Measurements from ENCODE around the gene TOR1AIP1.

Gene TOR1AIP1

DNA sequence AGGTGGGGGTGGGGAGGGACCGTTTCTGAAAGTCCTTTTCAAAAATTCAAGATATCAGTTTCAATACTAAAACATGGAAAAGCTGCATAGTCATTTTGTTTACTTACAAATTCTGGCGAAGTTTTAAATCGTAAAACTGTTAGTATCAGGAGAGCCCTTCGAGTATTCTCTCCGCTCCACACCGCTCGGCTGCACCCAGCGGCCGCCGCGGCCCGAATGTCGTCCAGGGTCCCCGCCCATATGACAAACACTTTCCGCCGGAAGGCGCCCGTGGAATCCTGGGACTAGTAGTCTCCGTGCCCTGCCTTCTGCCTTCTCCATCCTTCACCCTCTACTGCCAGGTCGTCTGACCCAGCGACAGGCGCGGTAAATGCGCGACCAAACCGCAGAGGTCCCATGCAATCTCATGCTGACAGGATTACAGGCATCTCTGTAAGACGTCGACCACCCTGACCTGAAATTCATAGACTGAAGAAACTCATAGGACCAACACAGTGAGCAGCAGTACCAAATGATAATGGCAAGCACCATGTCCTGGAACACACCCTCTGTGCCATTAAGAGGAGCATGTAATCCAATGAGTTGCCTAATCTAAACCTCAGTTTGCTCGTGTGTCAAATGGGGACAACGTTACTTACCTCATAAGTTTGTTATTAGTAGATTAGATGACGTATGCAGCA is 4.4 kb upstream of the TOR1AIP1 start, which contains the start of gene TOR1AIP2:
TOR1AIP2 (minus strand) TSS at position 218 of the 680 bp plus-strand sequence. CDS start 25,138 bp downstream, outside the sequence.
- peak within 1 kb of the TSS; percentile 81 to 93 (median 91) for H3K27ac Mint-ChIP-seq
- H3K4me3 Mint-ChIP-seq = peak within 1 kb of the TSS; percentile 94
- peaks cover 24% of the 10 kb centered on the region for H3K36me3 Mint-ChIP-seq (ENCODE audit: low read depth)
- TF ChIP-seq, protein P1, sequence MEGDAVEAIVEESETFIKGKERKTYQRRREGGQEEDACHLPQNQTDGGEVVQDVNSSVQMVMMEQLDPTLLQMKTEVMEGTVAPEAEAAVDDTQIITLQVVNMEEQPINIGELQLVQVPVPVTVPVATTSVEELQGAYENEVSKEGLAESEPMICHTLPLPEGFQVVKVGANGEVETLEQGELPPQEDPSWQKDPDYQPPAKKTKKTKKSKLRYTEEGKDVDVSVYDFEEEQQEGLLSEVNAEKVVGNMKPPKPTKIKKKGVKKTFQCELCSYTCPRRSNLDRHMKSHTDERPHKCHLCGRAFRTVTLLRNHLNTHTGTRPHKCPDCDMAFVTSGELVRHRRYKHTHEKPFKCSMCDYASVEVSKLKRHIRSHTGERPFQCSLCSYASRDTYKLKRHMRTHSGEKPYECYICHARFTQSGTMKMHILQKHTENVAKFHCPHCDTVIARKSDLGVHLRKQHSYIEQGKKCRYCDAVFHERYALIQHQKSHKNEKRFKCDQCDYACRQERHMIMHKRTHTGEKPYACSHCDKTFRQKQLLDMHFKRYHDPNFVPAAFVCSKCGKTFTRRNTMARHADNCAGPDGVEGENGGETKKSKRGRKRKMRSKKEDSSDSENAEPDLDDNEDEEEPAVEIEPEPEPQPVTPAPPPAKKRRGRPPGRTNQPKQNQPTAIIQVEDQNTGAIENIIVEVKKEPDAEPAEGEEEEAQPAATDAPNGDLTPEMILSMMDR (IDR thresholded peaks at IDR 0.05; ENCODE audit: unreplicated experiment in 3 of 3) = no peak
- peaks cover 59% of the 10 kb centered on the region for H3K4me1 Mint-ChIP-seq
- no peaks in the 10 kb centered on the region for H3K27me3 Mint-ChIP-seq (ENCODE audit: low read depth)
- H3K9me3 Mint-ChIP-seq = no peaks in the 10 kb centered on the region

DNA sequence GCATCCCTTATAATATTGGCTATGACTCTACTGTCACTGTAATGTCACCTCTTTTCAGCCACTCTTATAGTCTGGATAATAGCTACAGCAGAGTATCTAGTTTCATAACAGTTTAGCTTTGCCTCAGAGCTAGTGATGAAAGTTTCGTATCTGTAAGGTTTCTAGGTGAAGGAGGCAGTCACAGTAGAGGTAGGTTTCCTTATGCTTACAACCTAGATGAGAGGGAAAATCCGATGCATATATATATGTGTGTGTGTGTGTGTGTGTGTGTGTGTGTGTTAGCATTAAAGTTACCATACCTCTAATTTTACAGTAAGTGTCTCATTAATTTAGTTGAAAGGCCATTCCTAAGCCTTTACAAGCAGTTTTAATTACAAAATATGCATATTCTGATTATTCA is 2.3 kb upstream of the TOR1AIP1 start:
- H3K9me3 Mint-ChIP-seq = no peaks in the 10 kb centered on the region
- H3K4me3 Mint-ChIP-seq = peak overlapping the region; percentile 26 to 82 (median 42)
- H3K36me3 Mint-ChIP-seq (ENCODE audit: low read depth) = peaks cover 11% of the 10 kb centered on the region
- peak overlapping the region; percentile 49 to 95 (median 89) for H3K27ac Mint-ChIP-seq
- H3K4me1 Mint-ChIP-seq = peaks cover 64% of the 10 kb centered on the region
- TF ChIP-seq, protein P1 (IDR thresholded peaks at IDR 0.05; ENCODE audit: unreplicated experiment in 3 of 3) = no peak
- H3K27me3 Mint-ChIP-seq (ENCODE audit: low read depth) = no peaks in the 10 kb centered on the region

DNA sequence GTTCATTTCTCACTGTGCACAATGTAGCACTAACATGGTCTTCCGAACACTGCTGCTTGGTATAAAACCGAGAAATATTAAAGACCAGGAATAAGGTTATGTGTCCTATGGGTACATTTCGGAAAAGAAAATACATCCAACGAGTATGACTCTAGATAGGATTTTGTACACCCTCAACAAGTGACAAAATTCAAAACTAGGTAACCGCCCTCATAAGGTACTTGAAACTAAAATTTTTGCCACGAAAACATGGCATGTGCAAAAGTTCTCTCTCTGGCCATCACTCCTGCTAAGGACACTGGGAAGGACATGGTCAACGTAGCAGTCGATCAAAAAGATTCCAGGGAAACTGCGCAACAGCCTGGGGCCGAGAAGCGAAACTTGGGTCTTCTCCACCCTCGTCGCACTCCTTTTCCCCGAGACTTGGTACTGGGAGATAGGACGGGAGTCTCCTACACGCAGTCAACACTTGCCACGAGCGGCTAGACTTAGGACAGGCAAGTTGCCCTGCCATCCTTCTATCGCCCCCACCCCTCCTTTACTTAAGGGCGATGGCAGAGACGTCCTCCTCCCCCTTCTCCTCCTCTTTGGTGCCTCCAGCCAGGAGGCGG is 338 bp upstream of the TOR1AIP1 start:
- H3K27ac Mint-ChIP-seq = peak overlapping the region; percentile 100
- peaks cover 52% of the 10 kb centered on the region for H3K4me1 Mint-ChIP-seq
- H3K9me3 Mint-ChIP-seq = no peaks in the 10 kb centered on the region
- TF ChIP-seq, protein P1 (IDR thresholded peaks at IDR 0.05; ENCODE audit: unreplicated experiment in 3 of 3) = no peak
- H3K36me3 Mint-ChIP-seq (ENCODE audit: low read depth) = no peaks in the 10 kb centered on the region
- H3K27me3 Mint-ChIP-seq (ENCODE audit: low read depth) = no peaks in the 10 kb centered on the region
- H3K4me3 Mint-ChIP-seq = peak overlapping the region; percentile 92 to 96 (median 92)

DNA sequence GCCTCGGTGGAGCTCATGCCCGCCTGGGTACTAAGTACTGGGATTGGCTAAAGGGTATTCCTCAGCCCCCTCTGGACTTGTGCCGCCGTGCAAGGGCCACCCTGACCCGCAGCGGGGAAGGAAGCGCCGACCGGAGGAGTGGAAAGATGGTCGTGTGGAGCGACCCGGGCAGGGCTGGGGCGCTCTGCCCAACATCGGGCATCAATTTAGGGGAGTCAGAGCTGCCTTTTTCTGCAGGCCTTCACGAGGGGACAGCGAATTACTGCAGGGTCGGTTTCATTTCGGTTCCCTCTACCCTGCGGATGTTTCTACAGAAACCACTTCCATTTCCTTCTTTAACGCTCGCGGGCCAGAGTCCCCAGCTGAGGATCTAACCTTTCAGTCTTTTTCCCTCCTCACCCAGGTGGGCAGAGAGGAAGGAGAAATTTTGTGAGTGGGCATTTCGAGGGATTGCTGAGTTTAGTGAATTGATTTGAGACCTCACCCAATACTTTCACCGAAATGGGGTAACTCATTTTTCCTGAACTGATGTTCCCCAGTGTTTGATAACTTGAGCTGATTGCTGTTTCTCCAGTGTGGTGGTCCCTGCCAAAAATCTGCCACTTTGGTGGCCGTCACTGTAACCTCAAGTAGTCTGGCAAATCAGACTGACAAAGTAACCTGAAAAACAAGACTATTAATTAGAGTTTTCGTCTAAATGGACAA is 1.1 kb downstream of the TOR1AIP1 start:
- TF ChIP-seq, protein P1 (IDR thresholded peaks at IDR 0.05; ENCODE audit: unreplicated experiment in 3 of 3) = no peak
- peak overlapping the region; percentile 92 to 96 (median 92) for H3K4me3 Mint-ChIP-seq
- H3K36me3 Mint-ChIP-seq (ENCODE audit: low read depth) = peaks cover 4% of the 10 kb centered on the region
- H3K9me3 Mint-ChIP-seq = no peaks in the 10 kb centered on the region
- H3K4me1 Mint-ChIP-seq = peaks cover 45% of the 10 kb centered on the region
- H3K27ac Mint-ChIP-seq = peak overlapping the region; percentile 100
- H3K27me3 Mint-ChIP-seq (ENCODE audit: low read depth) = no peaks in the 10 kb centered on the region

DNA sequence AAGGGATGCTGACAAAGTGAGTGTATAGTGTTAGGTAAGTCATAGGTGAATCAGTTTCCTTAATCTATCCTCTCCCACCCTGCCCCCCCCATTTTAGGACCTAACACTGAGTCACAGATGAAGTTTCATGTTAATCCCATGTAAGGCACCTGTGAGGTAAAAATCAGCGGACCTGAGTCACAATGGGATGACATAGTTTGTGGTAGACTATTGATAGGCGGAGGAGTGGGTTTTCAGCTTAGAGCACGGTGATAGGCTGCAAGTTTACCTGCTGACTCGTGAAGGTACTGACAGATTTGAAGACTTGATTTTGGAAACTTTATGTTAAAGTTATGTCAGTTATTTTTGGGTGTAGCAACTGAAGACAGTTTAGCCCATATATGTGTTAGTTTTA is 1.7 kb downstream of the TOR1AIP1 start:
- Mint-ChIP-seq H3K4me1 (peaks cover 45% of the 10 kb centered on the region), H3K27ac (peak overlapping the region; percentile 100), H3K9me3 (no peaks in the 10 kb centered on the region), H3K4me3 (peak overlapping the region; percentile 92 to 96 (median 92)), H3K27me3 (ENCODE audit: low read depth) (no peaks in the 10 kb centered on the region), H3K36me3 (ENCODE audit: low read depth) (peaks cover 4% of the 10 kb centered on the region)
- TF ChIP-seq, protein P1 (IDR thresholded peaks at IDR 0.05; ENCODE audit: unreplicated experiment in 3 of 3) = no peak
